Breast epithelium (tissue), 3 donors: ENCODE data around the gene HAUS3.

ENCODE experiments used
- CTCF ChIP-seq, 3 donors: fragments of 450-650 bp; IDR thresholded peaks; one replicate each; pipeline ENCODE4 v1.5.1; 2016 to 2017; ENCODE audit warnings: antibody characterized with exemption in 3 of 3, mild to moderate bottlenecking in 3 of 3, moderate library complexity in 3 of 3
- POLR2A ChIP-seq: fragments of 450-650 bp; IDR thresholded peaks from one replicate; pipeline ENCODE4 v1.6.1; 2016; ENCODE audit warnings: antibody characterized with exemption, mild to moderate bottlenecking, moderate library complexity
- POLR2AphosphoS5 ChIP-seq, 3 donors: sonication (generic); formaldehyde crosslinking; IDR thresholded peaks; one replicate each; pipeline ENCODE4 v1.6.1; 2017; ENCODE audit warnings: antibody characterized with exemption in 3 of 3

- TF ChIP-seq POLR2AphosphoS5 (IDR thresholded peaks at IDR 0.05) (no peak), CTCF (IDR thresholded peaks at IDR 0.05) (no peak), POLR2A (no peak)
These were observed 49.2 kb upstream of the HAUS3 start for GRCh38 chr4:2290974-2291704.
